Activated T-cell treated with anti-CD3 and anti-CD28 coated beads, Interleukin-2, amount 50 U/mL, for 48 hours (primary cell): ENCODE data around the gene GALK1.
"Not testable (repeated sequence)": the region's sequence is repeated elsewhere in the genome, so short reads cannot be mapped to it uniquely, and the experiment has no call there.

Experiments used
- DNase-seq, 2 experiments: peaks; one replicate each; pipeline ENCODE4 v3.0.0-alpha.2; 2020

The GALK1 gene

DNA sequence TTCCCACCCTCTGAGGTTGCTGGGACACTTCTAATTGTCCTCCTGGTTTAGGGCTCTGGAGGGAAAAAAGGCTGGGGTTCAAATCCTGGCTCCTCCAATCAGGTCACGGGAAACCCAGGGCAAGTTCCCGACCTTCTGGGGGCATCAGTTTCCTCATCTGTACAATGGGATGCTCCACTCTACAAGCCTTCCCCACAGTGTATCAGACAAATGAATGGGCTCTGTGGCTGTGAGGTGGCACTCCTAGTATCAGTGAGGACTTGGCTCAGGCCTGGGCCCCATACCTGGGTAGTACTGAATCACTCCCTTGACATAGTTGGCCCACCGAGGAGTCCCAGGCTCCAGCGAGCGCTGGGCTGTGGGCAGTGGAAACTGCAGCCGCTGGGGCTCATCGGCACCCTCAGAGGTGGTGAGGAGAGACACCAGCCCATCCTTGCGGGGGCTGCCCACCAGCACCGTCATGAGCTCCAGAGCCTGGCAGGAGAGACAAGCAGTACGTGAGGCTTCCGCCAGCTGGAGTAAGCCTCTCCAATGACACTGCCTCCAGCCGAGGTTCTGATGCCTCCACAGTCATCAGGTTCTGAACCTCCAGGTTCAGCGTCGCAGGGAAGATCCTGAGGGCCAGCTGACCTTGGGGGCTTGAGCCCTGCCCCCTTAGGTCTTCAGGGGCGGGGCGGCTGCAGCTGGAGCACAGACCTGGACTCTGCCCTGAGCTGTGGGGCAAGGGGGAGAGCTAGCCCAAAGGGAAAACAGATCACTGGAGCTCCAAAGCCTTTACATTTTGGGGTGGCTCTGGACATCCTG lies 1.2 kb downstream of the GALK1 start:
- DNase-seq, result no peak

DNA sequence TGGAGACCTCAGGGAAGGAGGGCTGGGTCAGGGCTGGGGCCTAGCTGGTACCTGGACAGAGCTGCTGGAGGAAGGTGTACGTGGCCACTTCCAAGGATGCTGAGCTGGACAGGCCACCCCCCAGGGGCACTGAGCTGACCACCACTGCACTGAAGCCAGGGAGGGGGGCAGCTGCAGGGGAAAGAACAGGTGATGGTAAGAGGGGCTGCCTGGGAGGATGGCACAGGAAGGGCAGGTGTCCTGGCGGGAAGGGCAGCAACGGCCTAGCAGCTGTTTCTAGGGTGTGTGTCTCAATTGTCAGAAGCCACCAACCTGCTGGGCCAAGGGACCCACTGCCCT lies 1.8 kb downstream of the GALK1 start:
- DNase-seq, result no peak

DNA sequence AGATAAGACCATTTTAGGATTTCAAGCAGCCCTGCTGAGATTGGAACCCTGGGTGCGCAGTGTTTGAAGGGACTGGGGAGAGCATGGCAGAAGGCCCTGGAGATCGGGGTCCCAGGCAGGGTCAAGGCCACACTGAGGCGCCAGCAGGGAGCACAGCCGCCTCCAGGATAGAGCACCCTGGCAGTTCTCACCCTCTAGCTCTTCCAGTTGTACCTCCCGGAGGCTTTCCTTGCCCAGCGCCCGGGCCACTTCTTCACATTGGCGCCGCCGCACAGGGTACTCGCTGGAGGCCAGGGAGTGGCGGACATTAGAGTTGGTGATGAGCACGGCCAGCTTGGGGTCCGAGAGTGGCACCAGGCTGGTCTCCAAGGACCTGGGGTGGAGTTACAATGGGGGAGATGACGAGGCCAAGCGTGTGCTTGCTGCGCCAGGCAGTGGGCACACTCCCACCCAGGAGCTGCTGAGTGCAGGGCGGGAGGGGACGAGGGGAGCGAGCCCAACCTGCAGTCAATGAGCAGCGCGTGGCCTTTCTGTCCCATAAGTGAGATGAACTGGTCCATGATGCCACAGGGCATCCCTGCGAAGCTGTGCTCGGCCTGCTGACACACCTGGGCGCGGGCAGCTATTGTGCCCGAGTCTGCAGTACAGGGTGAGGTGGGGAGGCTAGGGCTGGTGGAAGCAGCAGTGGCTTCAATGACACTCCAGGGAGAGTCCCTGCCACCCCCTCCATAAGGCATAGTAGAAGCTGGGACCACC lies 2.3 kb downstream of the GALK1 start:
- DNase-seq, result no peak

DNA sequence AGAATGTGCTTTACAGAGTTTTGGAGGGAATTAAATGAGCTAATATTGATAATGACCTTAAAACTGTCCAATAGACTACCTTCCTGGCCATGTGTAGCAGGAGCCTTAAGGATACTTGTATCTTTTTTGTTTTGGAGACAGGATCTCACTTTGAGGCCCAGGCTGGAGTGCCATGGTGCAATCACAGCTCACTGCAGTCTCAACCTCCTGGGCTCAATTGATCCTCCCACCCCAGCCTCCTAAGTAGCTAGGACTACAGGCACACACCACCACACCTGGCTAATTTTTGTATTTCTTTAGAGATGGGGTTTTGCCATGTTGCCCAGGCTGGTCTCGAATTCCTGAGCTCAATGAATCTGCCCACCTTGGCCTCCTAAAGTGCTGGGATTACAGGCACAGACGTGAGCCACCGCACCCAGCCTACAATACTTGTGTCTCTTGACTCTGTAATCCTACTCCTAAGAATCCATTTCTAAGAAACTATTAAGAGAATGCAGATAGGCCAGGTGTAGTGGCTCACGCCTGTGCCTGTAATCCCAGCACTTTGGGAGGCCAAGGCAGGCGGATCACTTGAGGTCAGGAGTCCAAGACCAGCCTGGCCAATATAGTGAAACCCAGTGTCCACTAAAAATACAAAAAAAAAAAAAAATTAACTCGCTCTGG lies 4.9 kb downstream of the GALK1 start:
- not testable (repeated sequence) for DNase-seq

DNA sequence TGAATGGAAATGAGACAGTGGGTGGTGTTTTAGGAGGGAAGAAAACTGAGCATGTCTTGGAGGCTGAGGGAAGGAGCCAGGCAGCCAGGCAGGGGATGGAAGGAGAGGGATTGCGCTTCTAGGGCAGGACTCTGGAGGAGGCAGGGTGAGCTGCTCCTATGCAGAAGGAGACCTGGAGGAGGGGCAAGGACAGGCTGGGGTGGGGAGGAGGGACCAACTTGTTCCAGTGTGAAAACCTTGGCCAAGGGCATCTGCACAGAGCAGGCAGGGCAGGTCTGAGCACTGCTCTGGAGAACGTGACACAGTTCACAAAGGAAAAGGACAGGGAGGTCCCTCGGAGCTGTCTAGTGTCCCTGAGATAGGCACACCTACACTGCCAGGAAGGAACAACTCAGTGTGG lies 5.5 kb downstream of the GALK1 start:
- DNase-seq, result no peak

DNA sequence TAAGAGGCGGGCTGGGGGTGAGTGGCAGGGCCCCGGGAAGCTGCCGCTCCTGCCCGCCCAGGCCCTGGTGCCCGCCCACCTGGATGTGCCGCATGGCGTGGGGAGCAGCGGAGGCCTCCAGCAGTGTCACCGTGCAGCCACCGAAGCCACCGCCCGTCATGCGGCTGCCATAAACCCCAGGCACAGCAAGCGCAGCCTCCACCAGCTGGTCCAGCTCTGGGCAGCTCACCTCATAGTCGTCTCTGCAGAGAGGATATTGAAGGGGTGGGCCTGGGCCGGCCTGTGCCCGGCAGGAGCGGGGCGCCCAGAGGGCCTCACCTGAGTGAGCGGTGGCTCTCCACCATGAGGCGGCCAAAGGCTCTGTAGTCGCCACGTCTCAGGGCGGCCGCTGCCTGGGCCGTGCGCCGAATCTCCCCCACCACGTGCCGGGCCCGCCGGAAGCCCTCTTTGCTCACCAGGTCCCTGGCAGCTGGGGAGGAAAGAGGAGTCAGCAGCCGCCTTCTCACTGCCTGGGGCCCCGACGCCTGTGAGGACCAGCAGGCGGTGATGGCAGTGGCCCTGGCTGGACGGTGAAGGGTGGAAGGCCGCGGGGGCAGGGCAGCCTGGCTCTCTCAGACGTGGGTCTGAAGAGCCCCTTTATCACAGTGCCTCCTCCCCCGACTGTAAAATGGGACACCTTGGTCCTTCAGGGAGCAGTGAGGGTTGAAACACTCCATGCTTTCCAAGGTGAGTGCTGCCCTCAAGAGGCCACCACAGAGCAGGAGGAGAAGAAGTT lies 6.7 kb downstream of the GALK1 start:
- no peak for DNase-seq

DNA sequence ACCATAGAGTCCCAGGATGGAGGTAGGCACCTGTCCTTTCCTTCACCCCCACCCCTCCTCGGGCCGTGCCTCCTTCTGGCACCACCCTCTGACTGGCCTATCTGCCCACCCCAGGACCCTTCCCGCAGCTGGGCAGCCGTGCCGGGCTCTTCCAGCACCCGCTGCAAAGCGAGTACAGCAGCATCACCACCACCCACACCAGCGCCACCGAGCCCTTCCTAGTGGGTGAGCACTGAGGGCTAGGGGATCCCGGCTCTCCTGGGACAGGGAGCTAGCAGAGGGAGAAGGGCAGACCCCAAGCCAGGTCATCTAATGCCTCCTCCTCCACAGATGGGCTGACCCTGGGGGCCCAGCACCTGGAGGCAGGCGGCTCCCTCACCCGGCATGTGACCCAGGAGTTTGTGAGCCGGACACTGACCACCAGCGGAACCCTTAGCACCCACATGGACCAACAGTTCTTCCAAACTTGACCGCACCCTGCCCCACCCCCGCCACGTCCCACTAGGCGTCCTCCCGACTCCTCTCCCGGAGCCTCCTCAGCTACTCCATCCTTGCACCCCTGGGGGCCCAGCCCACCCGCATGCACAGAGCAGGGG lies 7.8 kb downstream of the GALK1 start:
- no peak for DNase-seq

DNA sequence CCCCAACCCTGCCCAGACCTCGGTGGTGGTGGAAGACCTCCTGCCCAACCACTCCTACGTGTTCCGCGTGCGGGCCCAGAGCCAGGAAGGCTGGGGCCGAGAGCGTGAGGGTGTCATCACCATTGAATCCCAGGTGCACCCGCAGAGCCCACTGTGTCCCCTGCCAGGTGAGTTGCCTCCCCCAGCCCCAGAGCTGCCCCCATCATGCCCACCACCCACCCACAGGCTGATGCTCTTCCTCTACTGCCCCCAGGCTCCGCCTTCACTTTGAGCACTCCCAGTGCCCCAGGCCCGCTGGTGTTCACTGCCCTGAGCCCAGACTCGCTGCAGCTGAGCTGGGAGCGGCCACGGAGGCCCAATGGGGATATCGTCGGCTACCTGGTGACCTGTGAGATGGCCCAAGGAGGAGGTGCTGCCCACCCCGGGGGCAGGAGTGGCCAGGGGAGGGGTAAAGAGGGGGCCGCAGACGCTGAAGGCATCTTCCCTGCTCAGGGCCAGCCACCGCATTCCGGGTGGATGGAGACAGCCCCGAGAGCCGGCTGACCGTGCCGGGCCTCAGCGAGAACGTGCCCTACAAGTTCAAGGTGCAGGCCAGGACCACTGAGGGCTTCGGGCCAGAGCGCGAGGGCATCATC lies 8.4 kb downstream of the GALK1 start:
- no peak for DNase-seq

DNA sequence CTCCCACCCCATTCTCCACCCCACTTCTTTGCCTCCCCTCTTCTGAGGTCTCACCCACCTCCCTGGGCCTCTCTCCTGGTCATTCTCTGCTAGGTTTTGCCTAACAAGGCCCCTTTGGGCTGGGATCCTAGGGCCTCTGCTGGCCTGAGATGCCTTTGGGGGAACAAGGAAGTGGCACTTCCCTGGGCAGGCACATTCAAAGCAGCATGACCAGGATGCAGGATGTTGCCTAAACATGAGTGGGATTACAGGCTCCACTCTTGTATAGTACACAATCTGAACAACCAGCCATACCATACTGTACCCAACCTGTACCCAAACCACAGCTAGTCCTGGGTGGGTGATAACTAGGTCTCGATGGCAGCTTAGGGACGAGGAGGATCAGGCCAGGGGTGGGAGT lies 9.0 kb downstream of the GALK1 start:
- DNase-seq, result no peak

DNA sequence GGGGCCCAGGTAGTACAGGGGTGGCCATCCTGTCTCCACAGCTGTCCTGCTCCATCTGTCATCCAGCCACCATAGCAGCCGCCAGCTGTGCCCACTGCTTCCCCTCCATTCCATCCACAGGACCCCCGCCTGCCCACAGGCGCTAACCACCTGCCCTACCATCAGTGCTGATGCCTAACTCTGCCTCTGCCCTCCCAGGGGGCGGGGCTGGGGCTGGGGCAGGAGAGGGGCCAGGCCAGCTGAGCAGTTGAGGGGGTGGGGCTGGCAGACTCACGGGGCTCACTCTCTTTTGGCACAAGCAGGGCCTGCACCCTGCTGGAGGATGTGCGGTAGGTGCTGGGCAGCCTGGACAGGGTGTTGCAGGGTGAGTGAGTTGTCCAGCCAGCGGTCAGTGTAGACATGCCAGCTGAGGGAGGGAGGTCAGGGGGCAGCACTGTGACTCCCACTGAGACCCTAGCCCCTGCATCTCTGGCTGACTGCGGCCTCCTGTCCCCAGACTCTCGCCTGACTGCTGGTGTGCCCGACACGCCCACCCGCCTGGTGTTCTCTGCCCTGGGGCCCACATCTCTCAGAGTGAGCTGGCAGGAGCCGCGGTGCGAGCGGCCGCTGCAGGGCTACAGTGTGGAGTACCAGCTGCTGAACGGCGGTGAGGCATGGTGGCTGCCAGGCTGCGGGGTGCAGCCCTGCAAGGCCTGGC lies 9.6 kb downstream of the GALK1 start:
- peak in 1 of 2 experiments; percentile 33 for DNase-seq

DNA sequence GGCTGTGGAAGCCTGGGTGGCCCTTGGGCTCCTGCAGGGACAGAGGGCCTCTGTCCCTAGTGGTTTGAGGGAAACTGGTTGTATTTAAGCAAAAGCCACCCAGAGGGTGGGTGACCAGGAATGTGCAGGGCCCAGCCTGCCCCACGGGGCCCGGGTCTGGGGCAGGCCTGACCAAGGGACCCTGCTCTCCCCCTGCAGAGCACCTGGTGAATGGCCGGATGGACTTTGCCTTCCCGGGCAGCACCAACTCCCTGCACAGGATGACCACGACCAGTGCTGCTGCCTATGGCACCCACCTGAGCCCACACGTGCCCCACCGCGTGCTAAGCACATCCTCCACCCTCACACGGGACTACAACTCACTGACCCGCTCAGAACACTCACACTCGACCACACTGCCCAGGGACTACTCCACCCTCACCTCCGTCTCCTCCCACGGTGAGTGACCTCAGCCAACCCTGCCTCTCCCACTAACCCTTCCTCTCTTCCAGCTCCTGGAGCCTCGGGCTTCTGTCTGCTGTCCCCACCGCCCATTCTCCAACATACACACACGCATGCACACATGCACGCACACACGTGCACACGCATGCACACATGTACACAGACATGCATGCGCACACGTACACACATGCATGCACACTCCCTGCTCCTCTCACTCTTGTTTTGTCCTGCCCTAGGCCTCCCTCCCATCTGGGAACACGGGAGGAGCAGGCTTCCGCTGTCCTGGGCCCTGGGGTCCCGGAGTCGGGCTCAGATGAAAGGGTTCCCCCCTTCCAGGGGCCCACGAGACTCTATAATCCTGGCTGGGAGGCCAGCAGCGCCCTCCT lies 10.4 kb downstream of the GALK1 start:
- no peak for DNase-seq

DNA sequence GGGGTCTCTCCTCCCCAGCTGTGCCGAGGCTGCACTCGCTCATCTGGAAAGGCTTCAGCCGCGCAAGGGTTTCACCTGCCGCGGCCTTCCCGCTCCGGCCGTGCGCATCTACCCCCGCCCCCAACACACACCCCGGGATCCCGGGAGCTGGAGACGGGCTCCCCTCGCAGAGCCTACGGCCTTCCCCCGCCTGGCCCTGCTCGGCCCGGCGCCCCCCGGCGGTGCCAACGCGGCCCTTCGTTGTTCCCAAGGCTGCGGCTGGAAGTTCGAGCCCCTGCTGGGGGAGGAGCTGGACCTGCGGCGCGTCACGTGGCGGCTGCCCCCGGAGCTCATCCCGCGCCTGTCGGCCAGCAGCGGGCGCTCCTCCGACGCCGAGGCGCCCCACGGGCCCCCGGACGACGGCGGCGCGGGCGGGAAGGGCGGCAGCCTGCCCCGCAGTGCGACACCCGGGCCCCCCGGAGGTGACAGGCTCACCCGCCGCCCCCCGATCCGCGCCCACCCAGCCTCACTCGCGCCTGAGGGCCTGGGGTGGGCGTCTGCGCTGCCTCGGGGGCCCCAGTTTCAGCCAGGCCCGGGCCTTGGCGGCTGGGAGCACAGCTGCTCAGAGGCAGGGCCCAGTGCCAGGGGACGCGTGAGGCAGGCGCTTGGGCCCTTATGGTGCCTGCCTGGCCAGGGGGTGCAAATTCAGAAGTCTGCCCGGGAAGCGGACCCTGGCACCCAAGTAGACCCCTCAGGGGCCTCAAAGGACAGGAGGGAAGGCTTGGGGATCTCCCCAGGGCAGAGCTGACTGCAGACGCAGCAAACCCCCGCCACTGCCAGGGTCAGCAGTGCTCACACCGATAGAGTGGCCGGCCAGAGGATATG lies 11.2 kb downstream of the GALK1 start:
- peak; percentile 81 to 86 for DNase-seq

DNA sequence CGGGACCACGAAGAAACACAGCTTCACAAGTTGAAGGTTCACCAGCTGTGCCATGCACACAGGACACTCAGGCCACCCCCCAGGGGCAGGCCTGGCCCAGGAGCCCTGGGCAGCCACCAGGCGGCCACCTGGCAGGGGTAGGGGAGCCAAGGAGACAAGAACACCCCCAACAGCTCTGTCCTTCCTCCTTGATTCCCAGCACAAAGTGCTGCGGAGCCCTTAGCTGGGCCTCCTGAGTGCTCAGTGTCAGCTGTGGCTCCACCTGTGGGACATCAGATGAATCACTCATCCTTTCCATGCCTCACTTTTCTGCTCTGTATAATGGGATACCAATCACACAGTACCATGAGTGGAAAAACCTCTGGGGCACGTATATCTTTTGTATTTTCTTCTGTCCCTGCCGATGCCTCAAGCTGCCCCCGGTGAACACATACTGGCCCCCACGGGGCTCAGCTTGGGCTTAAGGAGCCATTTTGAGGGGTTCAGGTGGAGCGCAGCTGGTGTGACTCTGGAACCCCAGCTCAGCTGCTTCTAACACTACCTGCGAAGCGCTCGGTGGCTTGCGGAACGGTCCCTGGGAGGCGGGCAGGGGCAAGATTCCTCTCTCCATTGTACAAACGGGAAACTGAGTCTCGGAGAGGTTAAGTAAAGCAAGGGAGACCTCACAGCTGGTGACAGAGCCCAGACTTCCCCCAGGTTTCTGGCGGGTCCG lies 12.0 kb downstream of the GALK1 start:
- DNase-seq, result peak in 1 of 2 experiments; percentile 42

DNA sequence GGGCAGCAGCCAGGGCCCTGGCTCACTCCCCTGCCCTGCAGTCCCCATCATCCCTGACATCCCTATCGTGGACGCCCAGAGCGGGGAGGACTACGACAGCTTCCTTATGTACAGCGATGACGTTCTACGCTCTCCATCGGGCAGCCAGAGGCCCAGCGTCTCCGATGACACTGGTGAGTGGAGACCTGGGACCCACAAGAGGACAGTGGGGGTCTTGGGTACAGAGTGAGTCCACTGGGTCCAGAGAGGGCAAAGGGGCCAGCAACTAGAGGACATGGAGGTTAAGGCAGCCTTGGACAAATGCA lies 12.6 kb downstream of the GALK1 start:
- DNase-seq, result no peak

DNA sequence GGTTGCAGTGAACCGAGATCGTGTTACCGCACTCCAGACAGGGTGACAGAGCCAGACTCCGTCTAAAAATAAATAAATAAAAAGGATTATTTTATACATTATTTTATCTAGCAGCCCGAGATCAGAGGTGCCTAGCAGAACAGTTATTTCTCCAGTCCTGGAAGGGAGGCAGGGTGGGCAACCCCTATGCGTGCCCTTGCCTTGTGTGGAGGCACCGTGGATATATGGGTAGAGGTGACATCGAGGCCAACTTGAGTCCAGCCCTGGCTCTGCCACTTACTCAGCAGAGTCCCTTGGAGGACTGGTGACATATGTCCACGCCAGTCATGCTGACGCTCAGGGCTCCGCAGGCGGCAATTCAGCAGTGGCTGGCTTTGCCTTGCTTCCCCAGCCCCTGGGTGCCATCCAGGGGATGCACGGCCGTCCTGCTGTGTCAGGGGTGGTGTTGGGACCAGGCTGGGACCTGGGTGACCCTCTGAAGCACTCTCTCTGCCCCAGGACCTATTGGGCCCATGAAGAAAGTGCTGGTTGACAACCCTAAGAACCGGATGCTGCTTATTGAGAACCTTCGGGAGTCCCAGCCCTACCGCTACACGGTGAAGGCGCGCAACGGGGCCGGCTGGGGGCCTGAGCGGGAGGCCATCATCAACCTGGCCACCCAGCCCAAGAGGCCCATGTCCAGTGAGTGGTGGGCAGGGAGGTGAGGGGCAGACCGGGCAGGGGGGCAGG lies 13.2 kb downstream of the GALK1 start:
- DNase-seq, result no peak

DNA sequence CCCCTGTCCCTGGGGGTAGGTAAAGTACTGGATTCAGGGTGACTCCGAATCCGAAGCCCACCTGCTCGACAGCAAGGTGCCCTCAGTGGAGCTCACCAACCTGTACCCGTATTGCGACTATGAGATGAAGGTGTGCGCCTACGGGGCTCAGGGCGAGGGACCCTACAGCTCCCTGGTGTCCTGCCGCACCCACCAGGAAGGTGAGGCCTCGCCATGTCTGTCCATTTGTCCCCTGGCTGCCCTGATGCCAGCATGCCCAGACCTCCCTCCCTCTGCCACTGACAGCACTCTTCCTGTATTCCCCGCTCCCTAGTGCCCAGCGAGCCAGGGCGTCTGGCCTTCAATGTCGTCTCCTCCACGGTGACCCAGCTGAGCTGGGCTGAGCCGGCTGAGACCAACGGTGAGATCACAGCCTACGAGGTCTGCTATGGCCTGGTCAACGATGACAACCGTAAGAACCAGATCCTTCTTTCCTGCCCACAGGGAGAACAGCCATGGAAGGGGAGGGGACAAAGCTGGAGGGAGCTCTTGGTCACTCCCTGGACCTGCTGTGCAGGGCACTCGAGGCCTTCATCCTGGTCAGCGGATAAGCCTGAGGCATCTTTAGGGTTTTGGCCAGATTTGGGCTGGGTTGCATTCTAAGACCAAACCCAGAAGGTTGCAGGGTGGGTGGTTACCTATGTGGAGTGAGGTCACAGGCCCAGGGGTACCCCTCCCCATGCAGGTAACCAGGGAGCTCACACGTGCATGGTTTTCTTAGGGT lies 14.2 kb downstream of the GALK1 start:
- DNase-seq, result no peak

DNA sequence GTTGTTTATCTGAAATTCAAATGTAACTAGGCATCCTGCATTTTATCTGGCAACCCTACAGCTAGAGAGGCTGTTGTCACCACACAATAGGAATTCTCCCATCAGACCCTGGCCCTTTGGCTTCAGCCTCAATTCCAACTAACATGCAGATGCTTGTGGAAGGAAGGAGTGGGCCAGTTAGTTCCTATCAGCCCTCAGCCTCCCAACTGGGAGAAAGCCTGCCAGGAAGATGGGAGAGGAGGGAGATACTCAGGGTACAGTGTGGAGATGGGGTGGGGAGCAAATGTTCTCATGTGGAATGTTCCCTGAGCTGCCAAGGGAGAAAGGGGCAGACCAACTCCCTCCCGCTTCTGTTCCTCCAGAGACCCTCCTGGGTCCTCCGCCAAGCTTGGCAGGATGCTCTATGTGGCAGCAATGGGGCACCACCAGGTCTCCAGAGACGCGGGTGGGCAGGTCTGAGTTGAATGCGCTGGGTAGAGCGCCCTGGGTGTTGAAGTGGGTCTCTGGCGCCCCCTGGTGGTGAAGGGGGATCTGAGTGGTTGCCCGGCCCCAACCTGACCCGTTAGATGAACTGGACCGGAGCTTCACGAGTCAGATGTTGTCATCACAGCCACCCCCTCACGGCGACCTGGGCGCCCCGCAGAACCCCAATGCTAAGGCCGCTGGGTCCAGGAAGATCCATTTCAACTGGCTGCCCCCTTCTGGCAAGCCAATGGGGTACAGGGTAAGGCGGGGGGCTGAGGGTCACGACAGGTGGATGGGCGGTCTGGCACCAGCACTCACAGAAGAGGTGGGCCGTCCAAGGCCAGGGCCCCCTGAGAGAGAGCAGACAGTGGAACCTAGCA lies 15.2 kb downstream of the GALK1 start:
- DNase-seq, result peak; percentile 93 to 95
